DMS79 (cell line): ENCODE measurements around the gene FGF12.

Experiments
- DNase-seq: peaks from one replicate; lab custom pipeline; 2025; lab: John Stamatoyannopoulos, UW

FGF12 gene

GRCh38 chr3:192092388-192093005 is 634.8 kb downstream of the FGF12 start:
- no peak for DNase-seq

- no peak for DNase-seq
These were observed 635.5 kb downstream of the FGF12 start for GRCh38 chr3:192091831-192092230.

- no peak for DNase-seq
These were observed 636.8 kb downstream of the FGF12 start for GRCh38 chr3:192090586-192090985.
